Inflammatory macrophage (primary cell): ENCODE results near the gene PASK.

ENCODE experiments used
- DNase-seq, 2 donors: peaks; one replicate each; pipeline ENCODE4 v3.0.0-alpha.2; 2020 to 2022

PASK gene

GRCh38 chr2:241080405-241081189 lies 68.7 kb downstream of the PASK start:
- no peak for DNase-seq

- DNase-seq = no peak
These were observed 74.3 kb downstream of the PASK start for GRCh38 chr2:241074901-241075540.

- DNase-seq = no peak
These were observed 75.0 kb downstream of the PASK start for GRCh38 chr2:241074065-241074818.

- no peak for DNase-seq
These were observed 75.9 kb downstream of the PASK start for GRCh38 chr2:241073166-241074064.

- DNase-seq = no peak
These were observed 76.6 kb downstream of the PASK start for GRCh38 chr2:241072553-241073165.

GRCh38 chr2:241072151-241072550 lies 77.1 kb downstream of the PASK start:
- DNase-seq = no peak

GRCh38 chr2:241071677-241072111 lies 77.6 kb downstream of the PASK start:
- no peak for DNase-seq

GRCh38 chr2:241070811-241071676 lies 78.2 kb downstream of the PASK start:
- DNase-seq = no peak

- no peak for DNase-seq
These were observed 78.9 kb downstream of the PASK start for GRCh38 chr2:241070361-241070760.

- DNase-seq = no peak
These were observed 79.4 kb downstream of the PASK start for GRCh38 chr2:241069821-241070281.

- DNase-seq = no peak
These were observed 80.1 kb downstream of the PASK start for GRCh38 chr2:241068942-241069810.

GRCh38 chr2:241068136-241068941 lies 80.9 kb downstream of the PASK start:
- no peak for DNase-seq

- no peak for DNase-seq
These were observed 81.7 kb downstream of the PASK start for GRCh38 chr2:241067501-241068135.

GRCh38 chr2:241066893-241067341 lies 82.4 kb downstream of the PASK start:
- DNase-seq = no peak

GRCh38 chr2:241066171-241066892 lies 82.9 kb downstream of the PASK start:
- no peak for DNase-seq

GRCh38 chr2:241065355-241065803 lies 83.9 kb downstream of the PASK start:
- no peak for DNase-seq

- DNase-seq = no peak
These were observed 84.4 kb downstream of the PASK start for GRCh38 chr2:241064802-241065354.
